ENCODE data around the gene ADAM19.

GRCh38 chr5:157546456-157547100 is 29.0 kb downstream of the ADAM19 start:
- TF ChIP-seq CTCF (conservative IDR thresholded peaks at IDR 0.05; ENCODE audit: low read depth, low read length) (no peak), RFX5 (IDR thresholded peaks at IDR 0.05; ENCODE audit: low read depth, low read length) (no peak), POLR2A (IDR thresholded peaks at IDR 0.05; ENCODE audit: low read depth, low read length) (no peak), MAZ (IDR thresholded peaks at IDR 0.05; ENCODE audit: borderline replicate concordance, low read depth, low read length) (no peak), RCOR1 (IDR thresholded peaks at IDR 0.05; ENCODE audit: insufficient replicate concordance, low read length) (no peak), MXI1 (IDR thresholded peaks at IDR 0.05; ENCODE audit: borderline replicate concordance, low read depth, low read length) (no peak), NFE2L2 (IDR thresholded peaks at IDR 0.05; ENCODE audit: low read depth, low read length) (no peak)
